WTC11 (cell line): ENCODE data around the gene LSP1. TPM values are rescaled to one million over a fixed set of nuclear protein-coding genes. Genes with fewer than 3 reads are reported as not detected.

Experiments
- ATAC-seq: fragments of 200-7000 bp; cut with Tn5 transposase; 2 replicates; pipeline ENCODE4 v1.10.0; 2021; ENCODE audit warnings: mild to moderate bottlenecking, moderate library complexity
- CTCF ChIA-PET: fragments of 300-600 bp; sonication (Branson Sonifier 250); formaldehyde crosslinking; loops from one replicate; lab custom pipeline; 2021; ENCODE audit warnings: antibody characterized with exemption; lab: Charles Lee
- POLR2A ChIA-PET: fragments of 350-600 bp; sonication (Branson Sonifier 250); formaldehyde crosslinking; loops from one replicate; lab custom pipeline; 2021; ENCODE audit warnings: antibody characterized with exemption; lab: Charles Lee
- DNase-seq: peaks from one replicate; pipeline ENCODE4 v3.0.0; 2021; ENCODE audit warnings: low spot score
- H3K27ac Mint-ChIP-seq: 2 replicates; pipeline ENCODE4 v1.8.0; 2021; ENCODE audit warnings: mixed read lengths
- H3K27me3 Mint-ChIP-seq: 2 replicates; pipeline ENCODE4 v1.8.0; 2021; ENCODE audit warnings: low read depth, mild to moderate bottlenecking, moderate library complexity, mixed read lengths
- H3K36me3 Mint-ChIP-seq: 2 replicates; pipeline ENCODE4 v1.8.0; 2021; ENCODE audit warnings: mixed read lengths
- H3K4me1 Mint-ChIP-seq: 2 replicates; pipeline ENCODE4 v1.8.0; 2022; ENCODE audit warnings: mixed read lengths
- H3K4me3 Mint-ChIP-seq: 2 replicates; pipeline ENCODE4 v1.8.0; 2021; ENCODE audit warnings: mild to moderate bottlenecking, moderate library complexity, mixed read lengths
- H3K9me3 Mint-ChIP-seq: 2 replicates; pipeline ENCODE4 v1.8.0; 2021; ENCODE audit warnings: mixed read lengths
- ATF1 ChIP-seq: sonication (generic); formaldehyde crosslinking; IDR thresholded peaks from 2 replicates; pipeline ENCODE4 v1.8.1; 2023; ENCODE audit warnings: mild to moderate bottlenecking, moderate library complexity, missing genetic modification reagents
- ETV6 ChIP-seq: sonication (generic); formaldehyde crosslinking; IDR thresholded peaks from 2 replicates; pipeline ENCODE4 v1.8.1; 2022; ENCODE audit warnings: mild to moderate bottlenecking, missing genetic modification reagents
- JUN ChIP-seq: sonication (generic); formaldehyde crosslinking; IDR thresholded peaks from 2 replicates; pipeline ENCODE4 v1.8.0; 2023; ENCODE audit warnings: mild to moderate bottlenecking, missing genetic modification reagents
- NFATC4 ChIP-seq: fragments of 250-450 bp; sonication (Bioruptor Pico); IDR thresholded peaks from 2 replicates; pipeline ENCODE4 v1.9.0; 2021; ENCODE audit warnings: mild to moderate bottlenecking
- NFYB ChIP-seq: sonication (generic); formaldehyde crosslinking; conservative IDR thresholded peaks from 2 replicates; pipeline ENCODE4 v1.8.0; 2022; ENCODE audit warnings: low read depth, missing genetic modification reagents
- PRRX2 ChIP-seq: fragments of 250-450 bp; sonication (Bioruptor Pico); IDR thresholded peaks from 2 replicates; pipeline ENCODE4 v1.8.0; 2021; ENCODE audit warnings: mild to moderate bottlenecking
- RELA ChIP-seq: sonication (generic); formaldehyde crosslinking; IDR thresholded peaks from 2 replicates; pipeline ENCODE4 v1.8.1; 2022; ENCODE audit warnings: missing genetic modification reagents, mild to moderate bottlenecking, borderline replicate concordance
- RORB ChIP-seq: fragments of 250-450 bp; sonication (Bioruptor Pico); IDR thresholded peaks from 2 replicates; pipeline ENCODE4 v1.9.0; 2021; ENCODE audit warnings: mild to moderate bottlenecking
- TCF7 ChIP-seq: sonication (generic); formaldehyde crosslinking; IDR thresholded peaks from 2 replicates; pipeline ENCODE4 v1.8.0; 2022; ENCODE audit warnings: mild to moderate bottlenecking, low read depth, missing genetic modification reagents, moderate library complexity
- ZNF121 ChIP-seq: sonication (generic); formaldehyde crosslinking; IDR thresholded peaks from 2 replicates; pipeline ENCODE4 v1.8.0; 2023; ENCODE audit warnings: missing genetic modification reagents
- ZNF138 ChIP-seq: sonication (generic); formaldehyde crosslinking; conservative IDR thresholded peaks from 2 replicates; pipeline ENCODE4 v1.8.1; 2022; ENCODE audit warnings: mild to moderate bottlenecking, moderate library complexity, missing genetic modification reagents
- ZNF219 ChIP-seq: sonication (generic); formaldehyde crosslinking; IDR thresholded peaks from 2 replicates; pipeline ENCODE4 v1.8.0; 2023; ENCODE audit warnings: missing genetic modification reagents, mild to moderate bottlenecking, borderline replicate concordance
- ZNF263 ChIP-seq: sonication (generic); formaldehyde crosslinking; IDR thresholded peaks from 2 replicates; pipeline ENCODE4 v1.8.1; 2022; ENCODE audit warnings: low read depth, mild to moderate bottlenecking, moderate library complexity, missing genetic modification reagents
- total RNA-seq: library from RNA; stranded (reverse); gene quantifications from 3 replicates; pipeline ENCODE4 v1.2.3, GENCODE V29; 2021
- TF ChIP-seq, protein P1 (sequence below): sonication (generic); formaldehyde crosslinking; conservative IDR thresholded peaks from 2 replicates; pipeline ENCODE4 v1.8.1; 2022; ENCODE audit warnings: mild to moderate bottlenecking, missing genetic modification reagents
- TF ChIP-seq, protein P2 (sequence below): sonication (generic); formaldehyde crosslinking; IDR thresholded peaks from 2 replicates; pipeline ENCODE4 v1.8.1; 2023; ENCODE audit warnings: mild to moderate bottlenecking, missing genetic modification reagents, moderate library complexity
- TF ChIP-seq, protein P3 (sequence below): sonication (generic); formaldehyde crosslinking; IDR thresholded peaks from 2 replicates; pipeline ENCODE4 v1.8.0; 2023; ENCODE audit warnings: missing genetic modification reagents, mild to moderate bottlenecking, borderline replicate concordance

LSP1 gene
- total RNA-seq, 1 experiment from 2014 or later = 0.77 TPM

DNA sequence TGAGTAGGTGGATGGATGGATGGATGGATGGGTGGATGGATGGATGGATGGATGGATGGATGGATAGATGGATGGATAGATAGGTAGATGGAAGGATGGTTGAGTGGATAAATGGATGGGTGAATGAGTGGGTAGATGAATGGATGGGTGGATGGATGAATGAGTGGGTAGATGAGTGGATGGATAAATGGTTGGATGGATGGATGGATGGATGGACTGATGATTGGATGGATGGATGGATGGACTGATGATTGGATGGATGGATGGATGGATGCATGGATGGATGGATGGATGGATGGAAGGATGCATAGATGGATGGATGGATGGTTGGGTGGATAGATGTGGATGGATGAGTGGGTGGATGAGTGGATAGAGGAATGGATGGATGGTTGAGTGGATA, 31.3 kb upstream of the LSP1 start:
- POLR2A ChIA-PET = interaction anchor here (0.6 kb wide), 1 partner anchor 12 kb away, joined by 3 read pairs; no protein-coding TSS in a partner anchor
- ATAC-seq = no peak
- no peak for DNase-seq
- TF ChIP-seq ATF1 (CRISPR knock-in tag) (no peak), JUN (CRISPR knock-in tag) (no peak), ZNF219 (CRISPR knock-in tag) (no peak), PRRX2 (CRISPR knock-in tag) (no peak)
- H3K36me3 Mint-ChIP-seq = no peaks in the 10 kb centered on the region
- peaks cover 23% of the 10 kb centered on the region for H3K9me3 Mint-ChIP-seq
- CTCF ChIA-PET = interaction anchor here (0.7 to 1.4 kb wide), 2 partner anchors 12 to 14 kb away, joined by 3 read pairs; no protein-coding TSS in a partner anchor
- peaks cover 2% of the 10 kb centered on the region; the same call in 1 of the 2 replicates for H3K4me1 Mint-ChIP-seq
- no peak overlapping the region for H3K4me3 Mint-ChIP-seq
- H3K27ac Mint-ChIP-seq = no peak overlapping the region
- H3K27me3 Mint-ChIP-seq = peaks cover 22% of the 10 kb centered on the region

DNA sequence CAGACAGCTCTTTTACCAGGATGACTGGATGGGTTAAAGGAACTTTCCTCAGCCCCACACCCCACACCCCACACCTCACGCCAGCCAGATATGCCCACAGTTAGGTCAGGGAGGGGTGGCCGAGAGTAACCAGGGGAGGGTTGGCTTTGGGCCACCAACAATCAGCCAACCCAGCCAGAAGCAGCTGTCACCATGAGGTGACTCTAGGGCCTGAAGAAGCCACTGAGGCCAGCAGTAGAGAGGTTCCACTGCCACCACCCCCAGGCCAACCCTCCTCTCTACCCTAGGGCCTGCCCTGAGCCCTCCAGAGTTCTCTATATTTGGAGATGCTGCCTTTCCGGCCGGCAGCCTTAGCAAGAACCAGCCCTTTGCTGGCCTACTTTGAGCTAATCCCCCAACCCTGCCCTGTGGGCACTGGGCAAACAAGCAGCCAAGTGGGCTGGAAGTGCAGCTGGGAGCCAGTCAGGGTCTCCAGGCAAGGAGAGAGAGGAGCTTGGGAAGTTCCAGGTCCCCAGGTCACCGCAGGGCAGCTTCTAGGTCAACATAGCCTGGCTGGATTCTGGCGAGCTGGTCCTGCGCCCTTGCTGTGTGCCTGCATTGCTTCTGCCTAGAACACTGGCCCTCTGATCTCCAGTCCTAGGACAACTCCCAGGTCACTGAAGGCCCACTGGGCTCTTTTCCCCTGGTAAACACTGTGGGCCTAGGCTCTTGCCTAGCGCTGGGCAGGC, 30.1 kb upstream of the LSP1 start:
- Mint-ChIP-seq H3K4me3 (no peak overlapping the region), H3K27ac (no peak overlapping the region), H3K4me1 (peaks cover 2% of the 10 kb centered on the region; the same call in 1 of the 2 replicates), H3K9me3 (peaks cover 23% of the 10 kb centered on the region), H3K36me3 (no peaks in the 10 kb centered on the region), H3K27me3 (peaks cover 13% of the 10 kb centered on the region)
- no peak for DNase-seq
- ATAC-seq = no peak
- POLR2A ChIA-PET = no interaction called here
- CTCF ChIA-PET = interaction anchor here (0.6 to 1.4 kb wide), 4 partner anchors 10 to 129 kb away, joined by 3 to 5 read pairs (median 3); no protein-coding TSS in a partner anchor
- TF ChIP-seq ZNF138 (CRISPR knock-in tag) (no peak), ZNF219 (CRISPR knock-in tag) (no peak), ZNF121 (CRISPR knock-in tag) (no peak), RORB (CRISPR knock-in tag) (no peak), ZNF263 (CRISPR knock-in tag) (no peak), NFYB (CRISPR knock-in tag) (no peak), RELA (CRISPR knock-in tag) (no peak), ETV6 (no peak), NFATC4 (no peak), TCF7 (CRISPR knock-in tag) (no peak)
- TF ChIP-seq, protein P1, sequence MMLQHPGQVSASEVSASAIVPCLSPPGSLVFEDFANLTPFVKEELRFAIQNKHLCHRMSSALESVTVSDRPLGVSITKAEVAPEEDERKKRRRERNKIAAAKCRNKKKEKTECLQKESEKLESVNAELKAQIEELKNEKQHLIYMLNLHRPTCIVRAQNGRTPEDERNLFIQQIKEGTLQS (CRISPR knock-in tag) = no peak
- TF ChIP-seq, protein P2, sequence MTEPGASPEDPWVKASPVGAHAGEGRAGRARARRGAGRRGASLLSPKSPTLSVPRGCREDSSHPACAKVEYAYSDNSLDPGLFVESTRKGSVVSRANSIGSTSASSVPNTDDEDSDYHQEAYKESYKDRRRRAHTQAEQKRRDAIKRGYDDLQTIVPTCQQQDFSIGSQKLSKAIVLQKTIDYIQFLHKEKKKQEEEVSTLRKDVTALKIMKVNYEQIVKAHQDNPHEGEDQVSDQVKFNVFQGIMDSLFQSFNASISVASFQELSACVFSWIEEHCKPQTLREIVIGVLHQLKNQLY (CRISPR knock-in tag) = no peak
- TF ChIP-seq, protein P3, sequence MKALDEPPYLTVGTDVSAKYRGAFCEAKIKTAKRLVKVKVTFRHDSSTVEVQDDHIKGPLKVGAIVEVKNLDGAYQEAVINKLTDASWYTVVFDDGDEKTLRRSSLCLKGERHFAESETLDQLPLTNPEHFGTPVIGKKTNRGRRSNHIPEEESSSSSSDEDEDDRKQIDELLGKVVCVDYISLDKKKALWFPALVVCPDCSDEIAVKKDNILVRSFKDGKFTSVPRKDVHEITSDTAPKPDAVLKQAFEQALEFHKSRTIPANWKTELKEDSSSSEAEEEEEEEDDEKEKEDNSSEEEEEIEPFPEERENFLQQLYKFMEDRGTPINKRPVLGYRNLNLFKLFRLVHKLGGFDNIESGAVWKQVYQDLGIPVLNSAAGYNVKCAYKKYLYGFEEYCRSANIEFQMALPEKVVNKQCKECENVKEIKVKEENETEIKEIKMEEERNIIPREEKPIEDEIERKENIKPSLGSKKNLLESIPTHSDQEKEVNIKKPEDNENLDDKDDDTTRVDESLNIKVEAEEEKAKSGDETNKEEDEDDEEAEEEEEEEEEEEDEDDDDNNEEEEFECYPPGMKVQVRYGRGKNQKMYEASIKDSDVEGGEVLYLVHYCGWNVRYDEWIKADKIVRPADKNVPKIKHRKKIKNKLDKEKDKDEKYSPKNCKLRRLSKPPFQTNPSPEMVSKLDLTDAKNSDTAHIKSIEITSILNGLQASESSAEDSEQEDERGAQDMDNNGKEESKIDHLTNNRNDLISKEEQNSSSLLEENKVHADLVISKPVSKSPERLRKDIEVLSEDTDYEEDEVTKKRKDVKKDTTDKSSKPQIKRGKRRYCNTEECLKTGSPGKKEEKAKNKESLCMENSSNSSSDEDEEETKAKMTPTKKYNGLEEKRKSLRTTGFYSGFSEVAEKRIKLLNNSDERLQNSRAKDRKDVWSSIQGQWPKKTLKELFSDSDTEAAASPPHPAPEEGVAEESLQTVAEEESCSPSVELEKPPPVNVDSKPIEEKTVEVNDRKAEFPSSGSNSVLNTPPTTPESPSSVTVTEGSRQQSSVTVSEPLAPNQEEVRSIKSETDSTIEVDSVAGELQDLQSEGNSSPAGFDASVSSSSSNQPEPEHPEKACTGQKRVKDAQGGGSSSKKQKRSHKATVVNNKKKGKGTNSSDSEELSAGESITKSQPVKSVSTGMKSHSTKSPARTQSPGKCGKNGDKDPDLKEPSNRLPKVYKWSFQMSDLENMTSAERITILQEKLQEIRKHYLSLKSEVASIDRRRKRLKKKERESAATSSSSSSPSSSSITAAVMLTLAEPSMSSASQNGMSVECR = no peak
